ENCODE measurements around the gene TOX2. TPM values are rescaled to one million over a fixed set of nuclear protein-coding genes. Genes with fewer than 3 reads are reported as not detected.
"Not testable (repeated sequence)": the region's sequence is repeated elsewhere in the genome, so short reads cannot be mapped to it uniquely, and the experiment has no call there.

TOX2 gene
- total RNA-seq, 1 experiment from 2014 or later, result 85.4 TPM

DNA sequence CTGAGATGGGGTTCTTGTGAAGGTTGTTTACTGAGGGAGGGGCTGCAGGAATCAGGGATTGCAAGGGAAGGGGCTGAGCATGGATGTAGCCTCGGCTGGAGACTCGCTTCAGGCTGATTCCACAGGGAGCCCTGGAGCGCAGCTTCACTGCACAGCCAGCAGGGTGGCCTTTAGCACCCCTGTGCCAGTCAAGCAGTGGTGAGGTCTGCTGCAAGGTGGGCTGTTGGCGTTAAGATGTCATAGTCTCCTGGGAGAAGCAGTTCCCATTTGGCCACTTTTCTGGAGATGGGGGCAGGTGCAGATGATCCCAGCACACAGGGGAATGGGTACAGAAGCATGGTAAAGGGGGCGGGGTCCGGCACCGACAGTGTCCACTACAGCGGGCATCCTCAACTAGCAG lies 126.3 kb downstream of the TOX2 start:
- DNase-seq (ENCODE audit: low read depth, low spot score), result no peak
- CTCF ChIA-PET, result no interaction called here
- H3K4me1 ChIP-seq (ENCODE audit: control insufficient read depth, insufficient read depth, low read length), result no peaks in the 10 kb centered on the region
- H3K27ac ChIP-seq (ENCODE audit: low read length), result no peak overlapping the region
- intact Hi-C loops (cut with micrococcal nuclease; ENCODE audit: unreplicated experiment), result no loop called here
- H3K36me3 ChIP-seq (ENCODE audit: control insufficient read depth, insufficient read depth, low read length), result no peaks in the 10 kb centered on the region
- H3K4me3 ChIP-seq (ENCODE audit: low read depth in 2 of 2, low read length in 2 of 2), result no peak overlapping the region
- H3K27me3 ChIP-seq (ENCODE audit: control insufficient read depth, insufficient read depth, low read length), result no peaks in the 10 kb centered on the region
- in situ Hi-C loops (cut with HindIII; ENCODE audit: low pct_unique_long_range_greater_than_20kb, low sequenced_read_pairs), result no loop called here
- BruUV-seq (replicated peaks), result no TSS peak
- TF ChIP-seq SIN3A (IDR thresholded peaks at IDR 0.05; ENCODE audit: borderline replicate concordance, insufficient read depth, low read depth, low read length) (no peak), TCF7L2 (IDR thresholded peaks at IDR 0.05; ENCODE audit: low read depth, low read length) (no peak), POLR2AphosphoS5 (IDR thresholded peaks at IDR 0.05; ENCODE audit: low read depth, low read length) (no peak)
- TF ChIP-seq, protein P1, sequence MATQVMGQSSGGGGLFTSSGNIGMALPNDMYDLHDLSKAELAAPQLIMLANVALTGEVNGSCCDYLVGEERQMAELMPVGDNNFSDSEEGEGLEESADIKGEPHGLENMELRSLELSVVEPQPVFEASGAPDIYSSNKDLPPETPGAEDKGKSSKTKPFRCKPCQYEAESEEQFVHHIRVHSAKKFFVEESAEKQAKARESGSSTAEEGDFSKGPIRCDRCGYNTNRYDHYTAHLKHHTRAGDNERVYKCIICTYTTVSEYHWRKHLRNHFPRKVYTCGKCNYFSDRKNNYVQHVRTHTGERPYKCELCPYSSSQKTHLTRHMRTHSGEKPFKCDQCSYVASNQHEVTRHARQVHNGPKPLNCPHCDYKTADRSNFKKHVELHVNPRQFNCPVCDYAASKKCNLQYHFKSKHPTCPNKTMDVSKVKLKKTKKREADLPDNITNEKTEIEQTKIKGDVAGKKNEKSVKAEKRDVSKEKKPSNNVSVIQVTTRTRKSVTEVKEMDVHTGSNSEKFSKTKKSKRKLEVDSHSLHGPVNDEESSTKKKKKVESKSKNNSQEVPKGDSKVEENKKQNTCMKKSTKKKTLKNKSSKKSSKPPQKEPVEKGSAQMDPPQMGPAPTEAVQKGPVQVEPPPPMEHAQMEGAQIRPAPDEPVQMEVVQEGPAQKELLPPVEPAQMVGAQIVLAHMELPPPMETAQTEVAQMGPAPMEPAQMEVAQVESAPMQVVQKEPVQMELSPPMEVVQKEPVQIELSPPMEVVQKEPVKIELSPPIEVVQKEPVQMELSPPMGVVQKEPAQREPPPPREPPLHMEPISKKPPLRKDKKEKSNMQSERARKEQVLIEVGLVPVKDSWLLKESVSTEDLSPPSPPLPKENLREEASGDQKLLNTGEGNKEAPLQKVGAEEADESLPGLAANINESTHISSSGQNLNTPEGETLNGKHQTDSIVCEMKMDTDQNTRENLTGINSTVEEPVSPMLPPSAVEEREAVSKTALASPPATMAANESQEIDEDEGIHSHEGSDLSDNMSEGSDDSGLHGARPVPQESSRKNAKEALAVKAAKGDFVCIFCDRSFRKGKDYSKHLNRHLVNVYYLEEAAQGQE (IDR thresholded peaks at IDR 0.05; ENCODE audit: insufficient read depth in 1 of 2, low read depth in 2 of 2, low read length in 1 of 2), result no peak
- TF ChIP-seq, protein P2, sequence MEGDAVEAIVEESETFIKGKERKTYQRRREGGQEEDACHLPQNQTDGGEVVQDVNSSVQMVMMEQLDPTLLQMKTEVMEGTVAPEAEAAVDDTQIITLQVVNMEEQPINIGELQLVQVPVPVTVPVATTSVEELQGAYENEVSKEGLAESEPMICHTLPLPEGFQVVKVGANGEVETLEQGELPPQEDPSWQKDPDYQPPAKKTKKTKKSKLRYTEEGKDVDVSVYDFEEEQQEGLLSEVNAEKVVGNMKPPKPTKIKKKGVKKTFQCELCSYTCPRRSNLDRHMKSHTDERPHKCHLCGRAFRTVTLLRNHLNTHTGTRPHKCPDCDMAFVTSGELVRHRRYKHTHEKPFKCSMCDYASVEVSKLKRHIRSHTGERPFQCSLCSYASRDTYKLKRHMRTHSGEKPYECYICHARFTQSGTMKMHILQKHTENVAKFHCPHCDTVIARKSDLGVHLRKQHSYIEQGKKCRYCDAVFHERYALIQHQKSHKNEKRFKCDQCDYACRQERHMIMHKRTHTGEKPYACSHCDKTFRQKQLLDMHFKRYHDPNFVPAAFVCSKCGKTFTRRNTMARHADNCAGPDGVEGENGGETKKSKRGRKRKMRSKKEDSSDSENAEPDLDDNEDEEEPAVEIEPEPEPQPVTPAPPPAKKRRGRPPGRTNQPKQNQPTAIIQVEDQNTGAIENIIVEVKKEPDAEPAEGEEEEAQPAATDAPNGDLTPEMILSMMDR (IDR thresholded peaks at IDR 0.05), result no peak
- H3K9me3 ChIP-seq (ENCODE audit: control insufficient read depth, insufficient read depth, low read depth, low read length), result no peaks in the 10 kb centered on the region
- POLR2A ChIA-PET, result no interaction called here
- no peak for ATAC-seq

DNA sequence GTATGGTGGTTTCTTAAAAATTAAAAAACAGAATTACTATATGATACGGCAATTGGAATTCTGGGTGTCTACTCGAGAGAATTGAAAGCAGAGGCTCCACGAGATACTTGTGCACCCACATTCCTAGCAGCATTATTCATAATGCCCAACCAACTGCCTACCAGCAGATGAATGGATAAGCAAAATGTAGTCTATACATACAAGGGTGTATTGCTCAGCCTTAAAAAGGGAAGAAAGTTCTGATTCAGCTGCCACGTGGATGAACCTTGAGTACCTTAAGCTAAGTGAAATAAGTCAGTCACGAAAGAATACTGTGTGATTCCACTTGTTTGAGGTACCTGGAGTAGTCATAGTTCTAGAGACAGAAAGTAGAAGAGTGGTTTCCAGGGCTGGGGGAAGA lies 130.1 kb downstream of the TOX2 start:
- DNase-seq (ENCODE audit: low read depth, low spot score); intact Hi-C loops (cut with micrococcal nuclease; ENCODE audit: unreplicated experiment); in situ Hi-C loops (cut with HindIII; ENCODE audit: low pct_unique_long_range_greater_than_20kb, low sequenced_read_pairs); H3K36me3 ChIP-seq (ENCODE audit: control insufficient read depth, insufficient read depth, low read length); H3K4me1 ChIP-seq (ENCODE audit: control insufficient read depth, insufficient read depth, low read length); H3K27me3 ChIP-seq (ENCODE audit: control insufficient read depth, insufficient read depth, low read length); POLR2A ChIA-PET; H3K9me3 ChIP-seq (ENCODE audit: control insufficient read depth, insufficient read depth, low read depth, low read length); ATAC-seq; CTCF ChIA-PET; BruUV-seq (replicated peaks); H3K27ac ChIP-seq (ENCODE audit: low read length); H3K4me3 ChIP-seq (ENCODE audit: low read depth in 2 of 2, low read length in 2 of 2): not testable (repeated sequence)

DNA sequence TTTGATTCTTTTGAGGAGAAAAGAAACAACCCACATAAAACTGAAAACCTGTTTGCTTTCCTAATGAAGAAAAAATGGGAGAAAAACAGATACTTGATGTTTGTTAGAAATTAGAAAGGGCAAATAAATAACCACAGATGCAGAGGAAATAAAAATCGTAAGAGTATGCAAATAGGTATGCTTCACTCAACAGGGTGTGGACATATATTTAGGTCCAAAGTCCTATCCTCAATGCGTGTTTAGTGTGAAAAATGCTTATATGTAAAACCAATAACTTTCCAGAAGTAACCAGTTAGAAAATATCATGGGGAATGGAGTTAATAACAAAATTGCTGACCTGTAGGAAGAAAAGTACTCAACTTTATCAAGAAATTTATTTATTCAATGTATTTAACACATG lies 135.7 kb downstream of the TOX2 start:
- CTCF ChIA-PET, result no interaction called here
- no peak for ATAC-seq

More for the DNA sequence above, 135.7 kb downstream of the TOX2 start:
- Histone ChIP-seq H3K4me1 (ENCODE audit: control insufficient read depth, insufficient read depth, low read length) (no peaks in the 10 kb centered on the region), H3K9me3 (ENCODE audit: control insufficient read depth, insufficient read depth, low read depth, low read length) (no peaks in the 10 kb centered on the region), H3K4me3 (ENCODE audit: low read depth in 2 of 2, low read length in 2 of 2) (no peak overlapping the region), H3K27ac (ENCODE audit: low read length) (no peak overlapping the region), H3K36me3 (ENCODE audit: control insufficient read depth, insufficient read depth, low read length) (no peaks in the 10 kb centered on the region), H3K27me3 (ENCODE audit: control insufficient read depth, insufficient read depth, low read length) (no peaks in the 10 kb centered on the region)
- DNase-seq (ENCODE audit: low read depth, low spot score), result no peak
- BruUV-seq (replicated peaks), result no TSS peak
- POLR2A ChIA-PET, result interaction anchor here (0.6 kb wide), 1 partner anchor 19 kb away, joined by 3 read pairs; no protein-coding TSS in a partner anchor
- TF ChIP-seq, protein P1 (IDR thresholded peaks at IDR 0.05; ENCODE audit: insufficient read depth in 1 of 2, low read depth in 2 of 2, low read length in 1 of 2), result no peak
- no peak for TF ChIP-seq TCF7L2 (IDR thresholded peaks at IDR 0.05; ENCODE audit: low read depth, low read length)
- TF ChIP-seq SIN3A (IDR thresholded peaks at IDR 0.05; ENCODE audit: borderline replicate concordance, insufficient read depth, low read depth, low read length), result no peak
- TF ChIP-seq, protein P2 (IDR thresholded peaks at IDR 0.05), result no peak
- no peak for TF ChIP-seq POLR2AphosphoS5 (IDR thresholded peaks at IDR 0.05; ENCODE audit: low read depth, low read length)
- intact Hi-C loops (cut with micrococcal nuclease; ENCODE audit: unreplicated experiment) (no loop called here), in situ Hi-C loops (cut with HindIII; ENCODE audit: low pct_unique_long_range_greater_than_20kb, low sequenced_read_pairs) (no loop called here)

Data from Panc1 (cell line).